Activated CD4-positive, alpha-beta memory T cell treated with anti-CD3 and anti-CD28 coated beads for 36 hours (primary cell): Measurements from ENCODE around the gene GRIP2. TPM values are rescaled to one million over a fixed set of nuclear protein-coding genes. Genes with fewer than 3 reads are reported as not detected.
A peak's percentile ranks its signal among the peaks of the same experiment; 100 is the strongest.

Source experiments
- CTCF ChIA-PET: fragments of 350-600 bp; sonication (Branson Sonifier 250); formaldehyde crosslinking; loops from one replicate; lab custom pipeline; 2021; ENCODE audit warnings: antibody characterized with exemption, inconsistent platforms; lab: Charles Lee
- POLR2A ChIA-PET: fragments of 350-600 bp; sonication (Branson Sonifier 250); formaldehyde crosslinking; loops from one replicate; lab custom pipeline; 2021; ENCODE audit warnings: antibody characterized with exemption; lab: Charles Lee
- DNase-seq: peaks from one replicate; pipeline ENCODE4 v3.0.0-alpha.2; 2020
- H3K27ac Mint-ChIP-seq: one replicate; pipeline ENCODE4 v1.8.0; 2021; ENCODE audit warnings: mixed read lengths
- H3K27me3 Mint-ChIP-seq: one replicate; pipeline ENCODE4 v1.8.0; 2021; ENCODE audit warnings: mixed read lengths
- H3K36me3 Mint-ChIP-seq: one replicate; pipeline ENCODE4 v1.8.0; 2021; ENCODE audit warnings: mixed read lengths
- H3K4me1 Mint-ChIP-seq: one replicate; pipeline ENCODE4 v1.8.0; 2021; ENCODE audit warnings: low read depth, mixed read lengths
- H3K4me3 Mint-ChIP-seq: one replicate; pipeline ENCODE4 v1.8.0; 2021; ENCODE audit warnings: mild to moderate bottlenecking, mixed read lengths
- H3K9me3 Mint-ChIP-seq: one replicate; pipeline ENCODE4 v1.8.0; 2021; ENCODE audit warnings: mixed read lengths
- intact Hi-C: fragments of 100-400 bp; cut with micrococcal nuclease; formaldehyde crosslinking; loops from one replicate; pipeline ENCODE4 v1.15.1; 2023
- total RNA-seq, 2 experiments: library from RNA; stranded (reverse); gene quantifications; one replicate each; pipeline ENCODE4 v1.2.3, GENCODE V29; 2021

The GRIP2 gene
- total RNA-seq, 2 experiments from 2014 or later = not detected

DNA sequence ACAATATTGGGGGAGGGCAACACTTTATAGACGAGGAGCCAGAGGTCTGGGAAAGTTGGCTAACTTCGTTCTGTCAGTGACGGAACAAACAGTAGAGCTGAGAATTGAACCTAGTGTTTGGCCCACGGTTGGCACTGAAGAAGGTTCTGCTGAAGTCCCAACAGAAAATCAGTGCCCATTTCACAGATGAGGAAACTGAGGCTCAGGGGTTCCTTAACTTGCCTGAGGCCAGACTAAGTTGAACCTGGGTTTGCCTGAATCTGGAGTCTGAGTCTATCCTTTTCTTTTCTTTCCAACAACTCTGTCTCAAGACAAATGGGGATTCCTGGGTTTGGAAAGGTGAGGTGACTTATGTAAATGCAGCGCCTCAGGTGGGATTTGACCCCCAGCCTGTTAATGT, 82.7 kb downstream of the GRIP2 start:
- H3K27ac Mint-ChIP-seq = peak overlapping the region; percentile 42
- DNase-seq = no peak

DNA sequence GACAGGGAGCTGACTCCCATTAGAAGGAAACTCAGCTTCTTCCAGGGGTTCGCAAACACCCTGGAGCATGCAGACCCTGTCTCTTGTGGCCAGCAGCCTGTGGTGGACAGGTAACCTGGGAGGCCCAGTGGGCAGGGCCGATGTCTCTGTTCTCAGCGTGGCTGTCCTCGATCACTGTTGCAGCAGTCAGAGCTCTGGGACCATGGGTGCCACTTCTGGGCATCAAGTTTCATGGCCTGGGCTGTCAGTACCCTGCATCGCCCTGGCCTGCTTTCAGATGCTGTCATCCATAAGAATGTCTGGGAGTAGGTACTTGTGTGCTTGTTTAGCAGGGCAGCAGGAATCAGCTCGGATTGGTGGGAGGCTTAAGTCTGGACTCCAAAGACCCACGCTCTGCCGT, 83.3 kb downstream of the GRIP2 start:
- Mint-ChIP-seq H3K4me3 (no peak overlapping the region), H3K4me1 (peaks cover 22% of the 10 kb centered on the region), H3K36me3 (peaks cover 23% of the 10 kb centered on the region), H3K27me3 (no peaks in the 10 kb centered on the region), H3K27ac (no peak overlapping the region), H3K9me3 (no peaks in the 10 kb centered on the region)
- DNase-seq = no peak
- ChIA-PET POLR2A (no interaction called here), CTCF (interaction anchor here (0.6 to 1.4 kb wide), 2 partner anchors 70 to 195 kb away, joined by 3 to 4 read pairs; no protein-coding TSS in a partner anchor)
- intact Hi-C loops = no loop called here

More for the DNA sequence above, 82.7 kb downstream of the GRIP2 start:
- ChIA-PET CTCF (interaction anchor here (1.3 to 2.4 kb wide), 4 partner anchors 10 to 254 kb away, joined by 3 to 22 read pairs (median 8); no protein-coding TSS in a partner anchor), POLR2A (interaction anchor here (1.2 to 1.6 kb wide), 2 partner anchors 20 to 53 kb away, joined by 3 to 6 read pairs; no protein-coding TSS in a partner anchor)
- Mint-ChIP-seq H3K9me3 (no peaks in the 10 kb centered on the region), H3K4me1 (peaks cover 29% of the 10 kb centered on the region), H3K27me3 (no peaks in the 10 kb centered on the region), H3K4me3 (no peak overlapping the region), H3K36me3 (peaks cover 23% of the 10 kb centered on the region)
- intact Hi-C loops = no loop called here

- intact Hi-C loops = no loop called here
- peak overlapping the region; percentile 38 for H3K27ac Mint-ChIP-seq
- H3K9me3 Mint-ChIP-seq = no peaks in the 10 kb centered on the region
Measured at GRCh38 chr3:14455571-14456317, 84.4 kb downstream of the GRIP2 start.

DNA sequence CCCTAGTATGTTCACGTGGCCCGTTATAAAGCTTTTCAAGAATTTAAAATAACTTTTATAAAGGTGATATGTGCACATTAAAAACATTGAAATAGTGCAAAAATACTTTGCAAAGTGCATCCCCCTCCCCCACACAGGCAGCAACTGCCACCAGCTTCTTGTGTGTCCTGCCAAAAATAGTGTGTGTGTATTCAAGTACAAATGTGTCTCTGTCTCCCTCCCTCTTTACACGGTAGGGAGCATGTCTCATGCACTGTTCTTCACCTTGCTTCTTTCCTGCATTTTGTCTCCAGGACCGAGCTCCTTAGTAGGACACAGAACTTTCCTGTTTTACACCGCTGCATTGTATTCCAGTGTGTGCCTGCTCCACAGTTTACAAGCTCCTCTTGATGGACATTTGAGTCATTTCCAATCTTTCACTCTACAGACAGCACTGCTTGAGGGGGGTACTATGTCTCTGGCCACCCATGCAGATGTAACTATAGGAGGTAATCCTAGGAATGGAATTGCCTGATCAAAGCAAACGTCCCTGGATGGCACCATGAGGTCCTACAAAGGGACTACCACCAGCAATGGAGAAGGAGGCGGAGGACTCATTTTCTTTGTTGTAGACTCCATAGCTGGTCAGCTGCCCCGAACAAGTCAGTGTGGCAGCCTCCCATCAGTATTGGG, 85.4 kb downstream of the GRIP2 start:
- H3K9me3 Mint-ChIP-seq = no peaks in the 10 kb centered on the region
- H3K27ac Mint-ChIP-seq = no peak overlapping the region
- intact Hi-C loops = no loop called here
- H3K36me3 Mint-ChIP-seq = peaks cover 17% of the 10 kb centered on the region
- ChIA-PET POLR2A (no interaction called here), CTCF (no interaction called here)
- peaks cover 17% of the 10 kb centered on the region for H3K4me1 Mint-ChIP-seq
- no peaks in the 10 kb centered on the region for H3K27me3 Mint-ChIP-seq
- DNase-seq = no peak
- H3K4me3 Mint-ChIP-seq = no peak overlapping the region

More at GRCh38 chr3:14455571-14456317, 84.4 kb downstream of the GRIP2 start:
- no peaks in the 10 kb centered on the region for H3K27me3 Mint-ChIP-seq
- POLR2A ChIA-PET = no interaction called here
- H3K4me3 Mint-ChIP-seq = no peak overlapping the region
- CTCF ChIA-PET = interaction anchor here (1.4 kb wide), 1 partner anchor 194 kb away, joined by 4 read pairs; no protein-coding TSS in a partner anchor
- H3K4me1 Mint-ChIP-seq = peaks cover 22% of the 10 kb centered on the region
- DNase-seq = no peak
- peaks cover 25% of the 10 kb centered on the region for H3K36me3 Mint-ChIP-seq

- intact Hi-C loops = no loop called here
- peaks cover 20% of the 10 kb centered on the region for H3K36me3 Mint-ChIP-seq
- peaks cover 12% of the 10 kb centered on the region for H3K4me1 Mint-ChIP-seq
- no peak for DNase-seq
- H3K9me3 Mint-ChIP-seq = no peaks in the 10 kb centered on the region
- no peaks in the 10 kb centered on the region for H3K27me3 Mint-ChIP-seq
- H3K27ac Mint-ChIP-seq = no peak overlapping the region
- ChIA-PET POLR2A (no interaction called here), CTCF (interaction anchor here (1.5 kb wide), 1 partner anchor 13 kb away, joined by 3 read pairs; no protein-coding TSS in a partner anchor)
- H3K4me3 Mint-ChIP-seq = no peak overlapping the region
Measured at GRCh38 chr3:14453876-14454638, 86.1 kb downstream of the GRIP2 start.

- peaks cover 26% of the 10 kb centered on the region for H3K36me3 Mint-ChIP-seq
- ChIA-PET POLR2A (no interaction called here), CTCF (interaction anchor here (1.5 kb wide), 2 partner anchors 9 to 14 kb away, joined by 3 read pairs; no protein-coding TSS in a partner anchor)
- H3K27me3 Mint-ChIP-seq = no peaks in the 10 kb centered on the region
- no peak overlapping the region for H3K4me3 Mint-ChIP-seq
- H3K27ac Mint-ChIP-seq = no peak overlapping the region
- intact Hi-C loops = no loop called here
- peaks cover 8% of the 10 kb centered on the region for H3K4me1 Mint-ChIP-seq
- no peaks in the 10 kb centered on the region for H3K9me3 Mint-ChIP-seq
- DNase-seq = no peak
Measured at GRCh38 chr3:14452740-14453710, 87.1 kb downstream of the GRIP2 start.

- peaks cover 6% of the 10 kb centered on the region for H3K4me1 Mint-ChIP-seq
- no peak overlapping the region for H3K4me3 Mint-ChIP-seq
- CTCF ChIA-PET = interaction anchor here (1.5 kb wide), 2 partner anchors 10 to 15 kb away, joined by 3 read pairs; no protein-coding TSS in a partner anchor
- intact Hi-C loops = loop anchor here (2.0 kb wide), 1 partner anchor 19 kb away; no protein-coding TSS in a partner anchor
- POLR2A ChIA-PET = no interaction called here
- H3K27me3 Mint-ChIP-seq = no peaks in the 10 kb centered on the region
- no peaks in the 10 kb centered on the region for H3K9me3 Mint-ChIP-seq
- DNase-seq = no peak
- H3K36me3 Mint-ChIP-seq = peaks cover 33% of the 10 kb centered on the region
- H3K27ac Mint-ChIP-seq = no peak overlapping the region
Measured at GRCh38 chr3:14451844-14452739, 88.0 kb downstream of the GRIP2 start.

GRCh38 chr3:14450922-14451606, 89.1 kb downstream of the GRIP2 start:
- ChIA-PET POLR2A (no interaction called here), CTCF (no interaction called here)
- intact Hi-C loops = loop anchor here (2.0 kb wide), 1 partner anchor 18 kb away; no protein-coding TSS in a partner anchor
- H3K9me3 Mint-ChIP-seq = no peaks in the 10 kb centered on the region
- peaks cover 6% of the 10 kb centered on the region for H3K4me1 Mint-ChIP-seq
- H3K27ac Mint-ChIP-seq = no peak overlapping the region
- no peaks in the 10 kb centered on the region for H3K27me3 Mint-ChIP-seq
- no peak for DNase-seq
- H3K4me3 Mint-ChIP-seq = no peak overlapping the region
- peaks cover 41% of the 10 kb centered on the region for H3K36me3 Mint-ChIP-seq

DNA sequence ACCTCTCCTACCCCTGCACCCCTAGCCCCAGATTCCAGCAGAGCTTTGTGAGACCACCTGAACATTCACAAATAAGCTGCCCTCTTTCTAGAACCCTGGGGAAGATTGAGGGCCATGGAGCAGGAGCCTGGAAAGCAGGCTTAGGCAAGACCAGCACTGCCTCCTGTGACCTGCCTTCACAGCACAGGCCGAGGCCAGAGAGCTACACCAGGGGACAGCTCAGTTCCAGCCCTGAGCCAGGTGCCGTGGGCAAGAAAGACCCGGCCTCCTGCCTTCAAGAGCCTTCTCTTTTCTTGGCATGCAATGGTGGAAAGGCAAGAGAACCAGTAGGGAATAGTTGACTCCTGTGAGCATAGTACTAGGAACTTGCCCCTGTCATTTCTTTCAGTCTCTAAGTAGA, 89.6 kb downstream of the GRIP2 start:
- Mint-ChIP-seq H3K27ac (no peak overlapping the region), H3K36me3 (peaks cover 47% of the 10 kb centered on the region), H3K4me1 (peaks cover 6% of the 10 kb centered on the region), H3K9me3 (no peaks in the 10 kb centered on the region), H3K4me3 (no peak overlapping the region), H3K27me3 (no peaks in the 10 kb centered on the region)
- POLR2A ChIA-PET = no interaction called here
- intact Hi-C loops = loop anchor here (2.0 kb wide), 1 partner anchor 18 kb away; no protein-coding TSS in a partner anchor
- CTCF ChIA-PET = no interaction called here
- DNase-seq = no peak
